T-cell (primary cell): ENCODE results near the gene DSN1. TPM values are rescaled to one million over a fixed set of nuclear protein-coding genes. Genes with fewer than 3 reads are reported as not detected.
A peak's percentile ranks its signal among the peaks of the same experiment; 100 is the strongest.

Source experiments
- ATAC-seq, 4 experiments: fragments of 200-7000 bp in 3 of 4; fragments of 150-1000 bp in 1 of 4; cut with Tn5 transposase; replicated peaks in 1 of 4; 1 replicate in 3 of 4; 2 replicates in 1 of 4; pipeline ENCODE4 v1.10.0; 2021; ENCODE audit warnings: moderate library complexity in 3 of 4, mild to moderate bottlenecking in 2 of 4, moderate number of reproducible peaks in 1 of 4
- CTCF ChIA-PET, 2 donors: fragments of 300-600 bp; sonication (Branson Sonifier 250); formaldehyde crosslinking; loops; one replicate each; lab custom pipeline; 2022; ENCODE audit warnings: antibody characterized with exemption in 2 of 2; lab: Charles Lee
- POLR2A ChIA-PET, 2 donors: fragments of 300-600 bp; sonication (Branson Sonifier 250); formaldehyde crosslinking; loops; one replicate each; lab custom pipeline; 2022; ENCODE audit warnings: antibody characterized with exemption in 2 of 2; lab: Charles Lee
- DNase-seq, 35 experiments: peaks; one replicate each; pipeline versions ENCODE4 v3.0.0 to v3.0.0-alpha.2; 2013 to 2023
- H3K27ac ChIP-seq: one replicate; pipeline ENCODE4 v1.5.1; 2013; ENCODE audit warnings: low read length
- H3K27me3 ChIP-seq, 2 experiments: replicated peaks in 1 of 2; 1 replicate in 1 of 2; 2 replicates in 1 of 2; pipeline versions ENCODE4 v1.6.1 to v1.7.0; 2013; ENCODE audit warnings: low read length in 1 of 2, mixed read lengths in 1 of 2; ENCODE audit not compliant: control insufficient read depth in 2 of 2, insufficient read depth in 2 of 2; ENCODE audit errors: extremely low read depth in 1 of 2
- H3K36me3 ChIP-seq, 2 donors: 1 replicate in 1 of 2; 2 replicates in 1 of 2; pipeline versions ENCODE4 v1.6.1 to v1.7.0; 2013; ENCODE audit warnings: low read length in 1 of 2; ENCODE audit not compliant: control insufficient read depth in 2 of 2, insufficient read depth in 1 of 2; ENCODE audit errors: extremely low read depth in 1 of 2
- H3K4me1 ChIP-seq, 2 experiments: 1 replicate in 1 of 2; 2 replicates in 1 of 2; pipeline versions ENCODE4 v1.6.1 to v1.7.0; 2013; ENCODE audit warnings: low read length in 2 of 2, mixed read lengths in 1 of 2; ENCODE audit not compliant: insufficient read depth in 2 of 2, control insufficient read depth in 1 of 2; ENCODE audit errors: extremely low read depth in 1 of 2
- H3K4me3 ChIP-seq, 2 donors: 1 replicate in 1 of 2; 2 replicates in 1 of 2; pipeline versions ENCODE4 v1.5.1 to v1.7.0; 2013; ENCODE audit warnings: mild to moderate bottlenecking in 2 of 2, low read length in 1 of 2, moderate library complexity in 1 of 2; ENCODE audit not compliant: control insufficient read depth in 1 of 2; ENCODE audit errors: extremely low read depth in 1 of 2
- H3K9me3 ChIP-seq: 2 replicates; pipeline ENCODE4 v1.7.0; 2013
- H3K27ac Mint-ChIP-seq, 2 donors: one replicate each; pipeline ENCODE4 v1.8.0; 2020 to 2021; ENCODE audit warnings: mild to moderate bottlenecking in 2 of 2, mixed read lengths in 2 of 2
- H3K27me3 Mint-ChIP-seq, 2 donors: one replicate each; pipeline ENCODE4 v1.8.0; 2021 to 2022; ENCODE audit warnings: mixed read lengths in 2 of 2
- H3K36me3 Mint-ChIP-seq: one replicate; pipeline ENCODE4 v1.8.0; 2021; ENCODE audit warnings: mixed read lengths
- H3K4me1 Mint-ChIP-seq, 3 donors: one replicate each; pipeline ENCODE4 v1.8.0; 2020 to 2022; ENCODE audit warnings: mixed read lengths in 3 of 3, mild to moderate bottlenecking in 1 of 3
- H3K4me3 Mint-ChIP-seq, 3 donors: one replicate each; pipeline ENCODE4 v1.8.0; 2020 to 2022; ENCODE audit warnings: mild to moderate bottlenecking in 3 of 3, mixed read lengths in 3 of 3, moderate library complexity in 3 of 3
- H3K9me3 Mint-ChIP-seq, 3 donors: one replicate each; pipeline ENCODE4 v1.8.0; 2020 to 2022; ENCODE audit warnings: mixed read lengths in 3 of 3
- WGBS: methylation state at CpG from one replicate; pipeline ENCODE4 v1.1.5; 2013; ENCODE audit warnings: missing lambda C conversion rate; ENCODE audit not compliant: insufficient coverage; 5-methylcytosine and 5-hydroxymethylcytosine counted together
- total RNA-seq, 35 experiments: library from RNA in 6 of 35; stranded (reverse) in 6 of 35; fragments of 120-200 nt in 1 of 35; gene quantifications; one replicate each; pipeline versions ENCODE4 v1.2.1 to v1.2.4 and lab custom pipeline; 2013 to 2026

The DSN1 gene
- total RNA-seq, 5 donors from 2014 or later (not counting 1 experiment from before 2014, with no cell fraction given) = 10.1 to 13.6 (median 11.1) TPM

DNA sequence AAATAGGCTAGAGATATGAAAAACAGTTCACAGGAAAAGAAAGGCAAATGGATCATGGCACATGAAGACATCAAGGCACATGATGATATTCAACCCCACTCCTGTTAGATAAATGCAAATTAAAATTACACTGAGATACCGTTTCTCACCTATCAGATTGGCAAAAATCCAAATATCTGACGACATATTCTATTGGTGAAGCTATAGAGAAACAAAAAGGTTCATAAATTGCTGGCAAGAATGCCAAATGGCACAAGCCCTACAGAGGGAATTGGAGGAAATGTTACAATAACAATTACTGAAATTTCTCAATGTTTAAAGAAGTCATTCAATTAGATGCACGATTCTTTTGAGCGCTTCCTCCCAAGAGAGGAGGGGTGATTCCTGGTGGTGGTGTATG, 45.3 kb upstream of the DSN1 start:
- H3K4me1 Mint-ChIP-seq = no peaks in the 10 kb centered on the region
- no peak overlapping the region for H3K27ac Mint-ChIP-seq
- ChIA-PET CTCF (no interaction called here), POLR2A (no interaction called here)
- no peaks in the 10 kb centered on the region for H3K4me1 ChIP-seq
- no peaks in the 10 kb centered on the region for H3K36me3 ChIP-seq
- no CpG with 5 or more reads among the region's 4 CpGs for WGBS
- no peak overlapping the region for H3K27ac ChIP-seq
- no peaks in the 10 kb centered on the region for H3K9me3 Mint-ChIP-seq
- peaks cover 7% of the 10 kb centered on the region for H3K36me3 Mint-ChIP-seq
- no peaks in the 10 kb centered on the region for H3K27me3 Mint-ChIP-seq
- H3K4me3 ChIP-seq = no peak overlapping the region
- DNase-seq = peak in 1 of 35 experiments; percentile 20
- no peak overlapping the region for H3K4me3 Mint-ChIP-seq
- no peak for ATAC-seq
- H3K9me3 ChIP-seq = no peaks in the 10 kb centered on the region
- H3K27me3 ChIP-seq = peaks cover 0 to 4% of the 10 kb centered on the region in 2 experiments

DNA sequence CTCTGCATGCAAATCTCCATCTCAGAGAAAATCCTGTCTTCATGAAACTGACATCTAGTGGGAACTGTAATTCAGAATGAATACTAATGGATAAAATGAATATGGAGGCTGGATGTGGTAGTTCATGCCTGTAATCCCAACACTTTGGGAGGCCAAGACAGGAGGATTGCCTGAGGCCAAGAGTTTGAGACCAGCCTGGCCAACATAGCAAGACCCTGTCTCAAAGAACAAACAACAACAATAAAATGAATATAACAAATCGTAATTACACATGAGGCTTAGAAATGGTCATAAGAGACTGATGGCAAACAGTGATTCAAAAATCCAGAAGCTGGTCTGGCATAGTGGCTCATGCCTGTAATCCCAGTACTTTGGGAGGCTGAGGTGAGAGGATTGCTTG, 44.6 kb upstream of the DSN1 start:
- no peak overlapping the region for H3K27ac ChIP-seq
- H3K27ac Mint-ChIP-seq = no peak overlapping the region
- POLR2A ChIA-PET = no interaction called here

DNA sequence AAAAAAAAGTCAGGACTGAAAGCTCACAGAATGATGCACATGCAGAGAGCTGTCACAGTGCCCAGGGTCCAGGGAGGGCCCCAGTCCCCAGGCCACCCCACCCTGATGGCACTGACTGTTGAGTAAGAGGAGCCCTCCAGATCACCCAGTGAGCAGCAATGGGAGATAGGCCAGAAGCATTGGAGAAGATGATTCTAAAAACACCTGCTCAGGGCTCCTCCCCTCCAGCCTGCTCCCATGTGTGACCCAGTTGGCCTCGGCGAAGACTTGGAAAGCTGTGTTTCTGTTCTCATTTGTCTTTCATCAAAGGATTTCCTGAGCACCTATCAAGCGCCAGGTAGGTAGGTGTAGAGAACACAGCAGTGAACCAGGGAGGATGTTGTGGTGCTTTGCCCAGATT, 43.9 kb upstream of the DSN1 start:
- no peaks in the 10 kb centered on the region for H3K4me1 Mint-ChIP-seq
- no peak for ATAC-seq
- no peak for DNase-seq
- POLR2A ChIA-PET = interaction anchor here in 1 of 2 donors (0.7 kb wide), 1 partner anchor 81 kb away, joined by 6 read pairs; no protein-coding TSS in a partner anchor
- no peaks in the 10 kb centered on the region for H3K9me3 ChIP-seq
- H3K4me3 ChIP-seq = no peak overlapping the region
- CTCF ChIA-PET = no interaction called here
- WGBS = 89% methylated on average over 2 of the region's 3 CpGs
- H3K36me3 Mint-ChIP-seq = peaks cover 9% of the 10 kb centered on the region
- H3K27ac ChIP-seq = no peak overlapping the region
- no peak overlapping the region for H3K27ac Mint-ChIP-seq
- H3K27me3 ChIP-seq = peaks cover 0 to 4% of the 10 kb centered on the region in 2 experiments
- H3K4me3 Mint-ChIP-seq = no peak overlapping the region
- no peaks in the 10 kb centered on the region for H3K9me3 Mint-ChIP-seq
- H3K4me1 ChIP-seq = no peaks in the 10 kb centered on the region
- H3K27me3 Mint-ChIP-seq = no peaks in the 10 kb centered on the region
- H3K36me3 ChIP-seq = no peaks in the 10 kb centered on the region

More for the DNA sequence above, 44.6 kb upstream of the DSN1 start:
- ATAC-seq (no peak), DNase-seq (no peak)
- no peak overlapping the region for H3K4me3 ChIP-seq
- Mint-ChIP-seq H3K27me3 (no peaks in the 10 kb centered on the region), H3K4me1 (no peaks in the 10 kb centered on the region), H3K9me3 (no peaks in the 10 kb centered on the region), H3K36me3 (peaks cover 9% of the 10 kb centered on the region), H3K4me3 (no peak overlapping the region)
- H3K4me1 ChIP-seq = no peaks in the 10 kb centered on the region
- H3K9me3 ChIP-seq = no peaks in the 10 kb centered on the region
- H3K36me3 ChIP-seq = no peaks in the 10 kb centered on the region
- CTCF ChIA-PET = no interaction called here
- peaks cover 0 to 4% of the 10 kb centered on the region in 2 experiments for H3K27me3 ChIP-seq
- WGBS = no CpG with 5 or more reads among the region's 1 CpG

DNA sequence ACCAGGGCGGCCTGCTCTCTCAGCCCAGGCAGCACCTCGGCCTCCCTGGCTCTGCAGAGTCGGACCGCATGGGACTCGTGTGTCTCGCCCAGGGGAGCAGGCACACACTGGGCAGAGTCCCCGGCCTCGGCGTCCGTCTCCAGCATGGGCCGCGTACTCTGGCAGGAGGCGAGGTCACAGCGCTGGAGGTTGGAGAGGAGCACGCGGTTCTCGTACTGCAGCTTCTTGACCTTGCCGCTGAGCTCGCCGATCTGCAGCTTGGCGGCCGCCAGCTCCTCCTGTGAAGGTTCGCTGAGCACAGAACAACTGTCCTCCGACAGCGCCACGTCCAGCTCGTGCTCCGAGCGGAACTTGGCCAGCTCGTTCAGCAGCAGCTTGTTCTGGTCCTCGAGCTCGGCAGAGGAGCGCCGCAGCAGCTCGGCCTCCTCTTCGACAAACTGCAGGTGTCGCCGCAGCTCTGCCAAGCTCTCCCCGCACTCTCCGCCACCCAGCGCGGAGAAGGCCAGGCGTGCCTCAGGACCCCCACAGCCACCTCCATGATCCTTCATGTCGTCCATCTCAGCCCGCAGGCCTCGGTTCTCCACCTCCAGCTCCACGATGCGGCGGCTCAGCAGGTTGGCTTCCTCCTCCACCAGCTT, 42.0 kb upstream of the DSN1 start:
- DNase-seq (no peak), ATAC-seq (no peak)
- Histone ChIP-seq H3K27me3 (peaks cover 0 to 4% of the 10 kb centered on the region in 2 experiments), H3K36me3 (no peaks in the 10 kb centered on the region), H3K4me3 (no peak overlapping the region), H3K4me1 (no peaks in the 10 kb centered on the region), H3K9me3 (no peaks in the 10 kb centered on the region), H3K27ac (no peak overlapping the region)
- Mint-ChIP-seq H3K9me3 (no peaks in the 10 kb centered on the region), H3K27me3 (no peaks in the 10 kb centered on the region), H3K36me3 (peaks cover 9% of the 10 kb centered on the region), H3K4me1 (no peaks in the 10 kb centered on the region), H3K4me3 (no peak overlapping the region), H3K27ac (no peak overlapping the region)
- ChIA-PET POLR2A (no interaction called here), CTCF (no interaction called here)
- 94% methylated on average over 49 of the region's 49 CpGs for WGBS

DNA sequence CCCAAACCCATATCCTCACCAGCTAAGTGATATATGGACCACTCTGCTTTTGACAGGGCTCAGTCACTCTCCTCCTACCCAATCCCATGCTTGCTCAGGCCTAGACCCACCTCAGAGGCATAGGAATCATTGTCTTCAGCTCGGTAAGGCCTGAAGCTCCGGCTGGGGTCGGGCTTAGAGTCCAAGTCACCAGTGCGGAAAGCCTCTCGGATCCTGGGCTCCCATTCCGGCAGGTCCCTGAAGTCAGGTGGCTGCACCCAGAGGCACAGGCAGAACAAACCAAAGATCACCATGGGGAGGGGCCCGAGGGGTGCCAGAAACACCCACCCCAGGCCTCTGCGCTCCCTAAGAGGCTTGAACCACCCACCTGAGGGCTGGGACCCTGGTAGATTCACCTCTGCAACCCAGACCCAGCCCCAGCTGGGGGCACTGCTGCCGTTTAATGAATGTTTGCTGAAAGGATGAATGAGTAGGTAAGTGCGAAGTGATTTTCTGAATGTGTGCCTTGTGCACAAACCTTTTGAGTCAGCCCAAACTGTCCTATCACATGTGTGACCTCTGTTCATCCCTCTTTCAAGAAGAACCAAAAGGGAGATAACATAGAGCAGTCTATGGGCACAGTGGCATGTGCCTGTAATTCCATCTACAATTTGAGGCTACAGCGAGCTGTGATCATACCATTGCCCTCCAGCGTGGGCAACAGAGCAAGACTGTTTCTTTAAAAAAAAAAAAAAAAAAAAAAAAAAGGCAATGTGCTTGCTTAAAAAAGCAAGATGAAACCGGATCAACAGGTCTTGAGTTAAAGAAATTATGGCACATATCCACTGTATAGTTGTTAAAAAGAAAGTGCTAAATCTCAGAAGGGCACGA, 39.3 kb upstream of the DSN1 start:
- peaks cover 9% of the 10 kb centered on the region for H3K36me3 Mint-ChIP-seq
- ATAC-seq = no peak
- no peak overlapping the region for H3K27ac Mint-ChIP-seq
- WGBS = 95% methylated on average over 6 of the region's 14 CpGs
- H3K4me1 Mint-ChIP-seq = peaks cover 0 to 4% (median 2%) of the 10 kb centered on the region in 3 donors
- H3K9me3 Mint-ChIP-seq = no peaks in the 10 kb centered on the region
- Histone ChIP-seq H3K36me3 (no peaks in the 10 kb centered on the region), H3K4me3 (no peak overlapping the region), H3K4me1 (no peaks in the 10 kb centered on the region), H3K27me3 (peaks cover 0 to 4% of the 10 kb centered on the region in 2 experiments), H3K27ac (no peak overlapping the region), H3K9me3 (no peaks in the 10 kb centered on the region)
- no peak for DNase-seq
- POLR2A ChIA-PET = interaction anchor here in 1 of 2 donors (0.7 kb wide), 1 partner anchor 72 kb away, joined by 5 read pairs; no protein-coding TSS in a partner anchor
- no peaks in the 10 kb centered on the region for H3K27me3 Mint-ChIP-seq
- CTCF ChIA-PET = no interaction called here
- H3K4me3 Mint-ChIP-seq = no peak overlapping the region
